A549 (cell line): ENCODE measurements around the gene LCNL1.

Experiments
- EP300 ChIP-seq, 2 experiments: fragments of >200 bp; sonication (Bioruptor Twin); formaldehyde crosslinking; IDR thresholded peaks; 2 replicates in 1 of 2; 3 replicates in 1 of 2; pipeline ENCODE4 v1.6.1; 2016 to 2017
- KDM1A ChIP-seq: fragments of 200-600 bp; sonication (generic); IDR thresholded peaks from 2 replicates; pipeline ENCODE4 v1.6.1; 2016; ENCODE audit warnings: low read depth, mild to moderate bottlenecking
- POLR2A ChIP-seq: IDR thresholded peaks from 2 replicates; pipeline ENCODE4 v1.6.1; 2012; ENCODE audit warnings: mild to moderate bottlenecking, low read length
- TF ChIP-seq, protein P1 (sequence below): fragments of >200 bp; sonication (Bioruptor Twin); formaldehyde crosslinking; IDR thresholded peaks from 3 replicates; pipeline ENCODE4 v1.5.1; 2016
- TF ChIP-seq, protein P2 (sequence below): IDR thresholded peaks from 2 replicates; pipeline ENCODE4 v1.6.1; 2012

DNA sequence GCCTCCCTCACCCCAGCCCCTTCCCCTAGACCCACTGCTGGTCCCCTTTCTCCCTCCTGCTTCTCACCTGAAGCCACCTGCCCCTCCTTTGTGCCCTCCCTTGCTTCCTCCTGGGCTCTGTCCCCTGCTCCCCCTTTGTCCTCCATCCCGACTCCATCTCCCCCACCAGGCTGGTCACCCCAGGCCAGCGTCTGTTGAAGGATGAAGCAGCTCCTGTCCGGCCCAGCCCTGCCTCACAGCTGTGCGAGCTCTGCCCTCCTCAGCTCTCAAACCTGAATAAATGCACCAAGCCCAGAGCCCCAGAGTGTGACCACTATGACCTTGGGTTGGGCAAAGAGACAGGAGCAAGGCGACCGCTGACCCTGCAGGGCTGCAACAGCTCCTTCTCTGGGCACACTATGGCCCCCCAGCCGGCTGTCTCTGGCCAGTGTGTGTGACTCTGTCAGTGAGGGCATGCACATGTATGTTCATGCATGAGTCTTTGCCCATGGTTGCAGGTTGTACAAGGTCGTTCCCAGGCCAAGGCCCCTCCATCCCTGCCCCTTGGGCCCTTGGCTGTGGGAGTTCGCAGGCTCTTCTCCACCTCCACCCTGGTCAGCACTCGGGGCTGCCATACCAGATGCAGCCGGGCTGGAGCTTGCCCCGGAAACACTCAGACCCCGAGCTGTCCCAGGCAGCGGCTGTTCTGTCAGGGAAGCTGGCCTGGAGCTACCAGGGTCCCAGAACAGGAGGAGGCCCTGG is 27.4 kb upstream of the LCNL1 start:
- no peak for TF ChIP-seq POLR2A
- TF ChIP-seq, protein P1, sequence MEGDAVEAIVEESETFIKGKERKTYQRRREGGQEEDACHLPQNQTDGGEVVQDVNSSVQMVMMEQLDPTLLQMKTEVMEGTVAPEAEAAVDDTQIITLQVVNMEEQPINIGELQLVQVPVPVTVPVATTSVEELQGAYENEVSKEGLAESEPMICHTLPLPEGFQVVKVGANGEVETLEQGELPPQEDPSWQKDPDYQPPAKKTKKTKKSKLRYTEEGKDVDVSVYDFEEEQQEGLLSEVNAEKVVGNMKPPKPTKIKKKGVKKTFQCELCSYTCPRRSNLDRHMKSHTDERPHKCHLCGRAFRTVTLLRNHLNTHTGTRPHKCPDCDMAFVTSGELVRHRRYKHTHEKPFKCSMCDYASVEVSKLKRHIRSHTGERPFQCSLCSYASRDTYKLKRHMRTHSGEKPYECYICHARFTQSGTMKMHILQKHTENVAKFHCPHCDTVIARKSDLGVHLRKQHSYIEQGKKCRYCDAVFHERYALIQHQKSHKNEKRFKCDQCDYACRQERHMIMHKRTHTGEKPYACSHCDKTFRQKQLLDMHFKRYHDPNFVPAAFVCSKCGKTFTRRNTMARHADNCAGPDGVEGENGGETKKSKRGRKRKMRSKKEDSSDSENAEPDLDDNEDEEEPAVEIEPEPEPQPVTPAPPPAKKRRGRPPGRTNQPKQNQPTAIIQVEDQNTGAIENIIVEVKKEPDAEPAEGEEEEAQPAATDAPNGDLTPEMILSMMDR: no peak
- TF ChIP-seq, protein P2, sequence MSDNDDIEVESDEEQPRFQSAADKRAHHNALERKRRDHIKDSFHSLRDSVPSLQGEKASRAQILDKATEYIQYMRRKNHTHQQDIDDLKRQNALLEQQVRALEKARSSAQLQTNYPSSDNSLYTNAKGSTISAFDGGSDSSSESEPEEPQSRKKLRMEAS: no peak
- no peak for TF ChIP-seq KDM1A
- no peak for TF ChIP-seq EP300 (IDR thresholded peaks at IDR 0.05)
